ENCODE data around the gene SLC25A41. TPM values are rescaled to one million over a fixed set of nuclear protein-coding genes. Genes with fewer than 3 reads are reported as not detected.

Gene SLC25A41
- total RNA-seq, 1 donor from 2014 or later = 1.8 TPM

DNA sequence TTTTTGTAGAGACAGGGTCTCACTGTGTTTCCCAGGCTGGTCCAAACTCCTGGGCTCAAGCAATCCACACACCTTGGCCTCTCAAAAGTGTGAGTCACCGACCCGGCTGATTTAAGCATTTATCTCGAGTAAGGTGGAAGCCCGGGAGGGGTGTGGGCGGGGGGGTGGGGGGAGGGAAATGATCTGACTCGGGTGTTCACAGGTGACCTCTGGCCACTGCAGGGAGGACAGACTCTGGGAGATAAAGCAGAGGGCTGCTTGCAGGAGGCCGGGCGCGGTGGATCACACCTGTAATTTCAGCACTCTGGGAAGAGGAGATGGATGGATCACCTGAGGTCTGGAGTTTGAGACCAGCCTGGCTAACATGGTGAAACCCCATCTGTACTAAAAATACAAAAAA is 40.1 kb upstream of the SLC25A41 start:
- DNase-seq (ENCODE audit: low spot score in 2 of 2, unreplicated experiment in 2 of 2) = no peak
- Mint-ChIP-seq H3K27ac (no peak overlapping the region), H3K4me1 (peaks cover 8% of the 10 kb centered on the region), H3K9me3 (no peaks in the 10 kb centered on the region), H3K27me3 (ENCODE audit: low read depth) (peaks cover 35% of the 10 kb centered on the region), H3K4me3 (no peak overlapping the region), H3K36me3 (peaks cover under 1% of the 10 kb centered on the region)
- TF ChIP-seq, protein P1, sequence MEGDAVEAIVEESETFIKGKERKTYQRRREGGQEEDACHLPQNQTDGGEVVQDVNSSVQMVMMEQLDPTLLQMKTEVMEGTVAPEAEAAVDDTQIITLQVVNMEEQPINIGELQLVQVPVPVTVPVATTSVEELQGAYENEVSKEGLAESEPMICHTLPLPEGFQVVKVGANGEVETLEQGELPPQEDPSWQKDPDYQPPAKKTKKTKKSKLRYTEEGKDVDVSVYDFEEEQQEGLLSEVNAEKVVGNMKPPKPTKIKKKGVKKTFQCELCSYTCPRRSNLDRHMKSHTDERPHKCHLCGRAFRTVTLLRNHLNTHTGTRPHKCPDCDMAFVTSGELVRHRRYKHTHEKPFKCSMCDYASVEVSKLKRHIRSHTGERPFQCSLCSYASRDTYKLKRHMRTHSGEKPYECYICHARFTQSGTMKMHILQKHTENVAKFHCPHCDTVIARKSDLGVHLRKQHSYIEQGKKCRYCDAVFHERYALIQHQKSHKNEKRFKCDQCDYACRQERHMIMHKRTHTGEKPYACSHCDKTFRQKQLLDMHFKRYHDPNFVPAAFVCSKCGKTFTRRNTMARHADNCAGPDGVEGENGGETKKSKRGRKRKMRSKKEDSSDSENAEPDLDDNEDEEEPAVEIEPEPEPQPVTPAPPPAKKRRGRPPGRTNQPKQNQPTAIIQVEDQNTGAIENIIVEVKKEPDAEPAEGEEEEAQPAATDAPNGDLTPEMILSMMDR (IDR thresholded peaks at IDR 0.05; ENCODE audit: unreplicated experiment) = no peak

DNA sequence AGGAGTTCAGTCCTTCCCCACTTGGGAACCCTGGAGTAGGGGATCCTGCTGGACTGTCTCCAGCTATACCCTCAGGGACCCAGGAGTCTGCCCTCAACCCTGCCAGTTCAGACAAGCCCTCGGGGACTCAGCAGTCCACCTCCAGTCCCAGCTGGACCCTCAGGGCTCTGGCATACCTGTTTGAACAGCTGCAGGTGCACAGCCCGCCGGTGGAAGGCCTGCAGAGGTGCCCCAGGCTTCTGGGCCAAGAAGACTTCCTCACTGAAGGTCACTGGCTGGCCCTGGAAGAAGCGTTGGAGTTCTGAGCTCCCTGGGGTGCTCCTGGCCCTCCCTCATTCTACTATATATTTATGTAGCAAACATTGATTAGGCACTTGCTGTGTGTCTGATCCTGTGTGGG is 39.1 kb upstream of the SLC25A41 start:
- peaks cover 5% of the 10 kb centered on the region for H3K36me3 Mint-ChIP-seq
- TF ChIP-seq, protein P1 (IDR thresholded peaks at IDR 0.05; ENCODE audit: unreplicated experiment) = no peak
- H3K4me3 Mint-ChIP-seq = no peak overlapping the region
- no peaks in the 10 kb centered on the region for H3K9me3 Mint-ChIP-seq
- H3K27me3 Mint-ChIP-seq (ENCODE audit: low read depth) = peaks cover 33% of the 10 kb centered on the region
- no peak overlapping the region for H3K27ac Mint-ChIP-seq
- no peak for DNase-seq (ENCODE audit: low spot score in 2 of 2, unreplicated experiment in 2 of 2)
- H3K4me1 Mint-ChIP-seq = peaks cover 8% of the 10 kb centered on the region

DNA sequence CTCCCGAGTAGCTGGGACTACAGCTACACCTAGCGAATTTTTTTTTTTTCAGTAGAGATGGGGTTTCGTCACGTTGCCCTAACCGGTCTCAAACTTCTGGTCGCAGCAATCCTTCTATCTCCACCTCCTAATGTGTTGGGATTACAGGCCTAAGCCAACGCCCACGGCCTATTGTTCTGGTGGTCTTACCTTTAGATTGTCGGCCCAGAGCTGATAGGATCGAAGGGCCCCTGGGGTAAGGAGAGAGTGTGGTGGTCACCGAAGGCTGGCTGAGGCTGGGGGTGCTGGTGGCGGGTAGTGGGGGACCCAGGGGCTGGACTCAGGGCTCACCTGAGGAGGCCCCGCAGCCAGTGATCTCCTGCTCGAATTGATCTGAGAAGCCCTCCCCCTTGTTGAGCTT is 37.5 kb upstream of the SLC25A41 start:
- no peaks in the 10 kb centered on the region for H3K9me3 Mint-ChIP-seq
- no peak for DNase-seq (ENCODE audit: low spot score in 2 of 2, unreplicated experiment in 2 of 2)
- no peak overlapping the region for H3K4me3 Mint-ChIP-seq
- TF ChIP-seq, protein P1 (IDR thresholded peaks at IDR 0.05; ENCODE audit: unreplicated experiment) = no peak
- H3K27ac Mint-ChIP-seq = no peak overlapping the region
- H3K27me3 Mint-ChIP-seq (ENCODE audit: low read depth) = peaks cover 33% of the 10 kb centered on the region
- H3K36me3 Mint-ChIP-seq = peaks cover 6% of the 10 kb centered on the region
- H3K4me1 Mint-ChIP-seq = peaks cover 8% of the 10 kb centered on the region

DNA sequence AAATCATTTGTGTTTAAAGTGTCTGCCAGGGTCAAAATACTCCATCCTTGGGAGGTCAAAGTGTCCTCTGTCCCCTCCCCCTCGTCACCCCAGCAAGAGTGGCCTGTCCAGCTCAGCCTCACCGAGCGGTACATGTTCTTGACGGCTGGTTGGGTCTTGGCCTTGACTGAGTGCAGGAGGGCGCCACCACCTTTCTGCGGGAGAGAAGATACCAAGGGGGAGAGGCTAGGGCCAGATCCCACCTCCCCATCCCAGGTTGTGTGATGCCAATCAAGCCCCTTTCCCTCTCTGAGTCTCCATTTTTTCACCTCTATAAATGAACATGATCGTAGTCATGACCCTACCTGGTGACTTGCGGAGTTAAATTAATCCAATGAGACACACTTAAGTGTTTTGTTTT is 36.6 kb upstream of the SLC25A41 start:
- H3K36me3 Mint-ChIP-seq = peaks cover 10% of the 10 kb centered on the region
- no peak overlapping the region for H3K27ac Mint-ChIP-seq
- no peak overlapping the region for H3K4me3 Mint-ChIP-seq
- no peaks in the 10 kb centered on the region for H3K9me3 Mint-ChIP-seq
- TF ChIP-seq, protein P1 (IDR thresholded peaks at IDR 0.05; ENCODE audit: unreplicated experiment) = no peak
- peaks cover 31% of the 10 kb centered on the region for H3K27me3 Mint-ChIP-seq (ENCODE audit: low read depth)
- H3K4me1 Mint-ChIP-seq = peaks cover 9% of the 10 kb centered on the region
- no peak for DNase-seq (ENCODE audit: low spot score in 2 of 2, unreplicated experiment in 2 of 2)

DNA sequence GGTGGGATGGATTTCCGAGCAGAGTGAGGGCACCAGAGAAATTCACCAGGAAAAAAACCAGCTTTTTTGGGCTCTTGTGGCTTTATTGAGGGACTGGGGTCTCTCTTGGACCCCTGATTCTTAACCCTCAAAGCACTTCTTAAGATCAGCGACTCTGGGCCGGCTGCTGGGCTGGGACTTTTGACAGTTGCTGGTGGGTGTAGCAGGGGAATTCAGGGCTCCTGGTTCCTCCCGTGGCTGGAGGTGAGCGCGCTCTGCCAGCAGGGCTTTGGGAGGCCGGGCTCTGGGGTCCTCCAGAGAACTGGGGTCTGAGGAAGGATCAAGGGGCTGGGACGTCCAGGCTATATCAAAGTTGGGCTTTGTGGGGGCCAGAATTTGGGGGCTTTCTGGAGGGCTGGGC is 33.8 kb upstream of the SLC25A41 start:
- Mint-ChIP-seq H3K4me3 (no peak overlapping the region), H3K27me3 (ENCODE audit: low read depth) (peaks cover 35% of the 10 kb centered on the region), H3K36me3 (peaks cover 10% of the 10 kb centered on the region)

More for the DNA sequence above, 33.8 kb upstream of the SLC25A41 start:
- no peak for DNase-seq (ENCODE audit: low spot score in 2 of 2, unreplicated experiment in 2 of 2)
- no peaks in the 10 kb centered on the region for H3K9me3 Mint-ChIP-seq
- peaks cover 18% of the 10 kb centered on the region for H3K4me1 Mint-ChIP-seq
- no peak overlapping the region for H3K27ac Mint-ChIP-seq
- TF ChIP-seq, protein P1 (IDR thresholded peaks at IDR 0.05; ENCODE audit: unreplicated experiment) = no peak
